HepG2 (cell line): ENCODE measurements around the gene AMIGO1. TPM values are rescaled to one million over a fixed set of nuclear protein-coding genes. Genes with fewer than 3 reads are reported as not detected.

Experiments
- CBX1 ChIP-seq: IDR thresholded peaks from one replicate; pipeline ENCODE4 v1.6.1; 2016; ENCODE audit warnings: antibody characterized with exemption, low read depth
- CHCHD3 ChIP-seq: sonication (generic); formaldehyde crosslinking; IDR thresholded peaks from 2 replicates; pipeline ENCODE4 v1.8.0; 2022; ENCODE audit warnings: mild to moderate bottlenecking, missing genetic modification reagents, moderate library complexity
- GLMP ChIP-seq: sonication (generic); formaldehyde crosslinking; IDR thresholded peaks from 2 replicates; pipeline ENCODE4 v1.9.0; 2021; ENCODE audit warnings: missing genetic modification reagents, mild to moderate bottlenecking, borderline replicate concordance
- HNRNPUL1 ChIP-seq: fragments of 200-400 bp; formaldehyde crosslinking; IDR thresholded peaks from 2 replicates; pipeline ENCODE4 v1.6.1; 2017; ENCODE audit warnings: low read depth, mild to moderate bottlenecking, low read length, moderate library complexity
- KDM5A ChIP-seq: fragments of 200-600 bp; sonication (generic); IDR thresholded peaks from 2 replicates; pipeline ENCODE4 v1.7.0; 2018; ENCODE audit warnings: antibody characterized with exemption, mild to moderate bottlenecking, low read length, borderline replicate concordance
- RFX3 ChIP-seq: IDR thresholded peaks from 2 replicates; pipeline ENCODE4 v1.6.1; 2016; ENCODE audit warnings: missing biosample characterization, missing genetic modification reagents
- SATB2 ChIP-seq: sonication (generic); formaldehyde crosslinking; IDR thresholded peaks from 2 replicates; pipeline ENCODE4 v1.5.0; 2020; ENCODE audit warnings: missing genetic modification reagents
- SP5 ChIP-seq: IDR thresholded peaks from 2 replicates; pipeline ENCODE4 v1.6.1; 2016; ENCODE audit warnings: low read depth, borderline replicate concordance
- SRY ChIP-seq: sonication (generic); formaldehyde crosslinking; IDR thresholded peaks from 2 replicates; pipeline ENCODE4 v1.8.0; 2022; ENCODE audit warnings: mild to moderate bottlenecking, missing genetic modification reagents
- ZFY ChIP-seq: sonication (generic); formaldehyde crosslinking; IDR thresholded peaks from 2 replicates; pipeline ENCODE4 v1.4.0; 2020; ENCODE audit warnings: missing genetic modification reagents
- ZNF18 ChIP-seq: sonication (generic); formaldehyde crosslinking; IDR thresholded peaks from 2 replicates; pipeline ENCODE4 v1.8.0; 2022; ENCODE audit warnings: mild to moderate bottlenecking, missing genetic modification reagents; ENCODE audit not compliant: insufficient replicate concordance
- ZNF329 ChIP-seq: sonication (generic); formaldehyde crosslinking; IDR thresholded peaks from 2 replicates; pipeline ENCODE4 v1.9.0; 2021; ENCODE audit warnings: low read depth, mild to moderate bottlenecking, missing genetic modification reagents
- ZNF672 ChIP-seq: sonication (generic); formaldehyde crosslinking; IDR thresholded peaks from 2 replicates; pipeline ENCODE4 v1.8.1; 2022; ENCODE audit warnings: missing genetic modification reagents
- polyA plus RNA-seq, 8 experiments: library from polyadenylated mRNA; depleted of rRNA in 3 of 8; stranded (reverse) in 7 of 8; unstranded in 1 of 8; fragments of >200 nt; fragmentation: Illumina TruSeq in 4 of 8; extraction: Trizol in 4 of 8; gene quantifications; 2 replicates each; pipeline versions ENCODE4 v1.2.1 to v1.2.3, GENCODE V29; 2011 to 2016; ENCODE audit warnings: low read depth in 4 of 8, missing spikeins in 1 of 8, mixed read lengths in 1 of 8; ENCODE audit not compliant: insufficient read depth in 1 of 8
- total RNA-seq, 5 experiments: library from RNA; depleted of rRNA; stranded (reverse); fragments of >200 nt; fragmentation: Illumina TruSeq; extraction: Trizol; gene quantifications; 2 replicates each; pipeline ENCODE4 v1.2.3, GENCODE V29; 2016; ENCODE audit warnings: low read depth in 1 of 5
- TF ChIP-seq, protein P1 (sequence below): sonication (generic); formaldehyde crosslinking; IDR thresholded peaks from 2 replicates; pipeline ENCODE4 v1.5.0; 2020; ENCODE audit warnings: mild to moderate bottlenecking, missing genetic modification reagents
- TF ChIP-seq, protein P2 (sequence below): sonication (generic); formaldehyde crosslinking; IDR thresholded peaks from 2 replicates; pipeline ENCODE4 v1.4.0; 2020; ENCODE audit warnings: low read depth, mild to moderate bottlenecking, missing genetic modification reagents
- TF ChIP-seq, protein P3 (sequence below): sonication (generic); formaldehyde crosslinking; IDR thresholded peaks from 2 replicates; pipeline ENCODE4 v1.5.1; 2020; ENCODE audit warnings: mild to moderate bottlenecking, missing genetic modification reagents
- TF ChIP-seq, protein P4 (sequence below): fragments of 450-650 bp; IDR thresholded peaks from 2 replicates; pipeline ENCODE4 v1.6.1; 2017; ENCODE audit warnings: mild to moderate bottlenecking

Gene AMIGO1
- total and polyA plus RNA-seq, 2 of the 13 experiments (the other 11 are each of a cell fraction or from before 2014, with no cell fraction given), result 0.40 to 1.3 TPM

- TF ChIP-seq SP5 (0 out of 2 replicates have a peak, but pooled peaks have one; percentile 18), HNRNPUL1 (no peak), ZFY (CRISPR knock-in tag) (peak; percentile 69), SRY (no peak), KDM5A (peak; percentile 66), CHCHD3 (CRISPR knock-in tag) (no peak), ZNF672 (CRISPR knock-in tag) (no peak), SATB2 (no peak), ZNF329 (CRISPR knock-in tag) (0 out of 2 replicates have a peak, but pooled peaks have one; percentile 43), CBX1 (no peak), ZNF18 (peak; percentile 72), RFX3 (no peak), GLMP (CRISPR knock-in tag) (no peak)
- TF ChIP-seq, protein P1, sequence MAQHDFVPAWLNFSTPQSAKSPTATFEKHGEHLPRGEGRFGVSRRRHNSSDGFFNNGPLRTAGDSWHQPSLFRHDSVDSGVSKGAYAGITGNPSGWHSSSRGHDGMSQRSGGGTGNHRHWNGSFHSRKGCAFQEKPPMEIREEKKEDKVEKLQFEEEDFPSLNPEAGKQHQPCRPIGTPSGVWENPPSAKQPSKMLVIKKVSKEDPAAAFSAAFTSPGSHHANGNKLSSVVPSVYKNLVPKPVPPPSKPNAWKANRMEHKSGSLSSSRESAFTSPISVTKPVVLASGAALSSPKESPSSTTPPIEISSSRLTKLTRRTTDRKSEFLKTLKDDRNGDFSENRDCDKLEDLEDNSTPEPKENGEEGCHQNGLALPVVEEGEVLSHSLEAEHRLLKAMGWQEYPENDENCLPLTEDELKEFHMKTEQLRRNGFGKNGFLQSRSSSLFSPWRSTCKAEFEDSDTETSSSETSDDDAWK, result no peak
- TF ChIP-seq, protein P2, sequence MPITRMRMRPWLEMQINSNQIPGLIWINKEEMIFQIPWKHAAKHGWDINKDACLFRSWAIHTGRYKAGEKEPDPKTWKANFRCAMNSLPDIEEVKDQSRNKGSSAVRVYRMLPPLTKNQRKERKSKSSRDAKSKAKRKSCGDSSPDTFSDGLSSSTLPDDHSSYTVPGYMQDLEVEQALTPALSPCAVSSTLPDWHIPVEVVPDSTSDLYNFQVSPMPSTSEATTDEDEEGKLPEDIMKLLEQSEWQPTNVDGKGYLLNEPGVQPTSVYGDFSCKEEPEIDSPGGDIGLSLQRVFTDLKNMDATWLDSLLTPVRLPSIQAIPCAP (CRISPR knock-in tag), result no peak; the same call in 1 of the 2 replicates
- TF ChIP-seq, protein P3, sequence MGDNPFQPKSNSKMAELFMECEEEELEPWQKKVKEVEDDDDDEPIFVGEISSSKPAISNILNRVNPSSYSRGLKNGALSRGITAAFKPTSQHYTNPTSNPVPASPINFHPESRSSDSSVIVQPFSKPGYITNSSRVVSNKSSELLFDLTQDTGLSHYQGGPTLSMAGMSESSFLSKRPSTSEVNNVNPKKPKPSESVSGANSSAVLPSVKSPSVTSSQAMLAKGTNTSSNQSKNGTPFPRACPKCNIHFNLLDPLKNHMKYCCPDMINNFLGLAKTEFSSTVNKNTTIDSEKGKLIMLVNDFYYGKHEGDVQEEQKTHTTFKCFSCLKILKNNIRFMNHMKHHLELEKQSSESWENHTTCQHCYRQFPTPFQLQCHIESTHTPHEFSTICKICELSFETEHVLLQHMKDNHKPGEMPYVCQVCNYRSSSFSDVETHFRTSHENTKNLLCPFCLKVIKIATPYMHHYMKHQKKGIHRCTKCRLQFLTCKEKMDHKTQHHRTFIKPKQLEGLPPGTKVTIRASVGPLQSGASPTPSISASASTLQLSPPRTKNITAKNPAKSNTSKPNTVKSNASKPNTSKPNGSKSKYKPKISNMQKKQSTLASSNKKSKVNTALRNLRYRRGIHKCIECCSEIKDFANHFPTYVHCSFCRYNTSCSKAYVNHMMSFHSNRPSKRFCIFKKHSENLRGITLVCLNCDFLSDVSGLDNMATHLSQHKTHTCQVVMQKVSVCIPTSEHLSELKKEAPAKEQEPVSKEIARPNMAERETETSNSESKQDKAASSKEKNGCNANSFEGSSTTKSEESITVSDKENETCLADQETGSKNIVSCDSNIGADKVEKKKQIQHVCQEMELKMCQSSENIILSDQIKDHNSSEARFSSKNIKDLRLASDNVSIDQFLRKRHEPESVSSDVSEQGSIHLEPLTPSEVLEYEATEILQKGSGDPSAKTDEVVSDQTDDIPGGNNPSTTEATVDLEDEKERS (CRISPR knock-in tag), result no peak
- TF ChIP-seq, protein P4, sequence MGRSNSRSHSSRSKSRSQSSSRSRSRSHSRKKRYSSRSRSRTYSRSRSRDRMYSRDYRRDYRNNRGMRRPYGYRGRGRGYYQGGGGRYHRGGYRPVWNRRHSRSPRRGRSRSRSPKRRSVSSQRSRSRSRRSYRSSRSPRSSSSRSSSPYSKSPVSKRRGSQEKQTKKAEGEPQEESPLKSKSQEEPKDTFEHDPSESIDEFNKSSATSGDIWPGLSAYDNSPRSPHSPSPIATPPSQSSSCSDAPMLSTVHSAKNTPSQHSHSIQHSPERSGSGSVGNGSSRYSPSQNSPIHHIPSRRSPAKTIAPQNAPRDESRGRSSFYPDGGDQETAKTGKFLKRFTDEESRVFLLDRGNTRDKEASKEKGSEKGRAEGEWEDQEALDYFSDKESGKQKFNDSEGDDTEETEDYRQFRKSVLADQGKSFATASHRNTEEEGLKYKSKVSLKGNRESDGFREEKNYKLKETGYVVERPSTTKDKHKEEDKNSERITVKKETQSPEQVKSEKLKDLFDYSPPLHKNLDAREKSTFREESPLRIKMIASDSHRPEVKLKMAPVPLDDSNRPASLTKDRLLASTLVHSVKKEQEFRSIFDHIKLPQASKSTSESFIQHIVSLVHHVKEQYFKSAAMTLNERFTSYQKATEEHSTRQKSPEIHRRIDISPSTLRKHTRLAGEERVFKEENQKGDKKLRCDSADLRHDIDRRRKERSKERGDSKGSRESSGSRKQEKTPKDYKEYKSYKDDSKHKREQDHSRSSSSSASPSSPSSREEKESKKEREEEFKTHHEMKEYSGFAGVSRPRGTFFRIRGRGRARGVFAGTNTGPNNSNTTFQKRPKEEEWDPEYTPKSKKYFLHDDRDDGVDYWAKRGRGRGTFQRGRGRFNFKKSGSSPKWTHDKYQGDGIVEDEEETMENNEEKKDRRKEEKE, result no peak
Measured at GRCh38 chr1:109483672-109484518, 25.6 kb downstream of the AMIGO1 start, which contains the start of gene ATXN7L2 (continued).
